ENCODE results near the gene NLRP6.

DNA sequence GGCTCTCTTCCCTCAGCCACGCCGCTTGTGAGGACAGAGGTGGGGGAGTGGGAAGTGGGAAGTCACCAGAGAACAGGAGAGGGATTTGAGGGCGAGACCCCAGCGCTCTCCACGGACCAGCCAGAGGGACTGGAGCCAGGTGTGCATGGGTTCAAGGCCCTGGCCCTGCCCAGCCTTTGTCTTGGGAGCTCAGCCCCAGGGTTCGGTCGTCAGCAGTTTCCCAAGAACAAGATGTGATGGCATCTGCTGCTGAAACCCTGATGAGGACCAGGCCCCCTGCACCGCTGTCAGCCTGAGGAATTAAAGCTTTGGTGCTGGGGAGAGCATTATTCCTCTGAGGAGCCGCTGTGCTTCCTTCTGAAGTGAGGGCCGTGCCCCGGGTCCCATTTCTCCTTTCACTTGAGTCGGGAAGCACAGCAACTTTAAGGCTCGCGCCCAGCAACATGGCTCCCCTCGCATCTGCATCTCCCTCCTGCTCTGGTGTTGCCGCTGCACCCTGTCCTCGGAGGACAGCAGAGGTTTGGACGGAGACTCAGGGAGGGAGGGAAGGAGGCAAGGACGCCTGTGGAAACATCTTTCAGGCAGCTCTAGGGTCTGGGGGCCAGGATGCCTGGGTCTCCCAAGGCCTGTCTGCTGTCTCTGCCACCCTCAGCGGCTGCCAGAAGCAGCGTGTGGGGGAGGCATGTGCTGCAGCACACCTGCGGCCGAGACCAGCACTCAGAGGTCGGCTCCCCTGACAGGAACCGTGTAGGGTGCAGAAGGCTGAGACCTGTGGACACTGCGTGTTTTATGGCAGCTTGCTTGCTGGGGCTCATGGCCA lies 17.4 kb downstream of the NLRP6 start:
- TF ChIP-seq CTCF (IDR thresholded peaks at IDR 0.05) (no peak), POLR2AphosphoS5 (IDR thresholded peaks at IDR 0.05) (no peak), EP300 (IDR thresholded peaks at IDR 0.05) (no peak), POLR2A (IDR thresholded peaks at IDR 0.05; ENCODE audit: low read depth) (no peak)

All from esophagus muscularis mucosa (tissue), 4 donors.